Neural cell (in vitro differentiated cells): ENCODE data around the gene IL9. TPM values are rescaled to one million over a fixed set of nuclear protein-coding genes. Genes with fewer than 3 reads are reported as not detected.

Experiments
- H2AFZ ChIP-seq: fragments of 200-600, 300-800 bp; sonication (generic), shearing (Covaris generic); 2 replicates; pipeline ENCODE4 v1.6.0; 2014; ENCODE audit warnings: low read depth, mild to moderate bottlenecking, antibody characterized with exemption, low read length, moderate library complexity
- H3F3A ChIP-seq: fragments of 200-600 bp; shearing (Covaris generic); 2 replicates; pipeline ENCODE4 v1.6.1; 2016; ENCODE audit warnings: mild to moderate bottlenecking, moderate library complexity, mixed read lengths, antibody characterized with exemption, low read length; ENCODE audit not compliant: insufficient read depth, poor library complexity, severe bottlenecking
- H3K27ac ChIP-seq: fragments of 200-600, 300-800 bp; sonication (generic), shearing (Covaris generic); 2 replicates; pipeline ENCODE4 v1.5.1; 2014; ENCODE audit warnings: mild to moderate bottlenecking, low read length, moderate library complexity
- H3K27me3 ChIP-seq: fragments of 300-800, 200-600 bp; sonication (generic), shearing (Covaris generic); 2 replicates; pipeline ENCODE4 v1.6.0; 2014; ENCODE audit warnings: mild to moderate bottlenecking, low read depth, low read length, moderate library complexity; ENCODE audit not compliant: insufficient read depth
- H3K36me3 ChIP-seq: fragments of 300-800, 200-600 bp; sonication (generic), shearing (Covaris generic); 2 replicates; pipeline ENCODE4 v1.5.1; 2014; ENCODE audit warnings: mild to moderate bottlenecking, antibody characterized with exemption, low read length, moderate library complexity; ENCODE audit not compliant: insufficient read depth
- H3K4me2 ChIP-seq: fragments of 300-800, 200-600 bp; sonication (generic), shearing (Covaris generic); 2 replicates; pipeline ENCODE4 v1.6.0; 2014; ENCODE audit warnings: mild to moderate bottlenecking, low read length
- H3K4me3 ChIP-seq: fragments of 300-800, 200-600 bp; sonication (generic), shearing (Covaris generic); 2 replicates; pipeline ENCODE4 v1.5.1; 2014; ENCODE audit warnings: mild to moderate bottlenecking, low read length, moderate library complexity
- H3K79me2 ChIP-seq: fragments of 200-600 bp; shearing (Covaris generic); replicated peaks from 2 replicates; pipeline ENCODE4 v1.6.0; 2014; ENCODE audit warnings: mild to moderate bottlenecking, low read length, moderate library complexity; ENCODE audit not compliant: insufficient read depth
- H3K9ac ChIP-seq: fragments of 300-800, 200-600 bp; sonication (generic), shearing (Covaris generic); 2 replicates; pipeline ENCODE4 v1.6.1; 2016; ENCODE audit warnings: mild to moderate bottlenecking, low read length, mixed read lengths
- H3K9me2 ChIP-seq: fragments of 200-600 bp; shearing (Covaris generic); 2 replicates; pipeline ENCODE4 v1.6.1; 2016; ENCODE audit warnings: mild to moderate bottlenecking, low read length, mixed read lengths; ENCODE audit not compliant: insufficient read depth
- H3K9me3 ChIP-seq: fragments of 200-600, 300-800 bp; sonication (generic), shearing (Covaris generic); 2 replicates; pipeline ENCODE4 v1.6.1; 2016; ENCODE audit warnings: mild to moderate bottlenecking, mixed run types, low read length, moderate library complexity, mixed read lengths
- H4K20me1 ChIP-seq: fragments of 200-600 bp; shearing (Covaris generic); 2 replicates; pipeline ENCODE4 v1.6.1; 2016; ENCODE audit warnings: mild to moderate bottlenecking, mixed run types; ENCODE audit not compliant: insufficient read depth
- CTCF ChIP-seq: fragments of 450-650 bp; IDR thresholded peaks from 2 replicates; pipeline ENCODE4 v1.5.1; 2014; ENCODE audit warnings: antibody characterized with exemption, mild to moderate bottlenecking, moderate library complexity; ENCODE audit not compliant: poor library complexity, severe bottlenecking
- EP300 ChIP-seq: fragments of 450-650 bp; conservative IDR thresholded peaks from 2 replicates; pipeline ENCODE4 v1.6.1; 2014; ENCODE audit warnings: antibody characterized with exemption, mild to moderate bottlenecking, moderate library complexity; ENCODE audit not compliant: poor library complexity, severe bottlenecking
- EZH2 ChIP-seq: fragments of 200-600, 300-800 bp; shearing (Covaris generic), sonication (generic); IDR thresholded peaks from 2 replicates; pipeline ENCODE4 v1.6.1; 2014; ENCODE audit warnings: antibody characterized with exemption, low read length, borderline replicate concordance, mild to moderate bottlenecking; ENCODE audit not compliant: insufficient read depth, poor library complexity, severe bottlenecking
- MXI1 ChIP-seq: fragments of 450-650 bp; conservative IDR thresholded peaks from 2 replicates; pipeline ENCODE4 v1.6.1; 2014; ENCODE audit warnings: antibody characterized with exemption, mild to moderate bottlenecking; ENCODE audit not compliant: poor library complexity, severe bottlenecking
- POLR2AphosphoS5 ChIP-seq: IDR thresholded peaks from 2 replicates; pipeline ENCODE4 v1.6.1; 2012
- RAD21 ChIP-seq: fragments of 450-650 bp; conservative IDR thresholded peaks from 2 replicates; pipeline ENCODE4 v1.6.1; 2014; ENCODE audit warnings: antibody characterized with exemption, mild to moderate bottlenecking, moderate library complexity
- REST ChIP-seq: IDR thresholded peaks from 2 replicates; pipeline ENCODE4 v1.6.1; 2012; ENCODE audit warnings: borderline replicate concordance
- SMC3 ChIP-seq: fragments of 450-650 bp; conservative IDR thresholded peaks from 2 replicates; pipeline ENCODE4 v1.6.1; 2014; ENCODE audit warnings: antibody characterized with exemption, mild to moderate bottlenecking, moderate library complexity; ENCODE audit not compliant: poor library complexity
- TAF1 ChIP-seq: IDR thresholded peaks from 2 replicates; pipeline ENCODE4 v1.6.1; 2012; ENCODE audit warnings: low read depth
- polyA plus RNA-seq: library from polyadenylated mRNA; depleted of rRNA; stranded (reverse); fragments of >200 nt; gene quantifications from 2 replicates; pipeline ENCODE4 v1.2.3, GENCODE V29; 2014

IL9 gene
- polyA plus RNA-seq, 1 donor from 2014 or later, result not detected

- H3K4me3 ChIP-seq, result no peak overlapping the region
- H3K79me2 ChIP-seq, result no peaks in the 10 kb centered on the region
- no peak overlapping the region for H2AFZ ChIP-seq
- no peaks in the 10 kb centered on the region for H3K27me3 ChIP-seq
- H3K9me2 ChIP-seq, result no peaks in the 10 kb centered on the region
- no peak overlapping the region for H3K4me2 ChIP-seq
- no peaks in the 10 kb centered on the region for H4K20me1 ChIP-seq
- no peak overlapping the region for H3K27ac ChIP-seq
- TF ChIP-seq EZH2, result no peak
- TF ChIP-seq REST, result no peak
- no peak for TF ChIP-seq TAF1
- TF ChIP-seq SMC3, result no peak
- TF ChIP-seq POLR2AphosphoS5, result no peak
- no peak for TF ChIP-seq CTCF
- no peak for TF ChIP-seq MXI1
- no peak for TF ChIP-seq EP300
- no peak for TF ChIP-seq RAD21
- no peaks in the 10 kb centered on the region for H3K36me3 ChIP-seq
- no peak overlapping the region for H3K9ac ChIP-seq
- no peaks in the 10 kb centered on the region for H3K9me3 ChIP-seq
- H3F3A ChIP-seq, result no peaks in the 10 kb centered on the region
These were observed 20.1 kb downstream of the IL9 start for GRCh38 chr5:135875567-135875966.

GRCh38 chr5:135874461-135874860, 21.2 kb downstream of the IL9 start:
- no peaks in the 10 kb centered on the region for H3K27me3 ChIP-seq
- no peak overlapping the region for H3K27ac ChIP-seq
- TF ChIP-seq MXI1 (no peak), POLR2AphosphoS5 (no peak), CTCF (no peak), REST (no peak), EZH2 (no peak), EP300 (no peak), RAD21 (no peak), SMC3 (no peak), TAF1 (no peak)
- H3K79me2 ChIP-seq, result no peaks in the 10 kb centered on the region
- H3K9ac ChIP-seq, result no peak overlapping the region
- H3K9me3 ChIP-seq, result no peaks in the 10 kb centered on the region
- H4K20me1 ChIP-seq, result no peaks in the 10 kb centered on the region
- H3F3A ChIP-seq, result no peaks in the 10 kb centered on the region
- no peak overlapping the region for H3K4me2 ChIP-seq
- no peak overlapping the region for H2AFZ ChIP-seq
- no peaks in the 10 kb centered on the region for H3K9me2 ChIP-seq
- no peak overlapping the region for H3K4me3 ChIP-seq
- H3K36me3 ChIP-seq, result no peaks in the 10 kb centered on the region
